ENCODE results near the gene MOB3A. TPM values are rescaled to one million over a fixed set of nuclear protein-coding genes. Genes with fewer than 3 reads are reported as not detected.

MOB3A gene
- total and polyA plus RNA-seq, 8 donors = 9.9 to 181 (median 25.9) TPM

DNA sequence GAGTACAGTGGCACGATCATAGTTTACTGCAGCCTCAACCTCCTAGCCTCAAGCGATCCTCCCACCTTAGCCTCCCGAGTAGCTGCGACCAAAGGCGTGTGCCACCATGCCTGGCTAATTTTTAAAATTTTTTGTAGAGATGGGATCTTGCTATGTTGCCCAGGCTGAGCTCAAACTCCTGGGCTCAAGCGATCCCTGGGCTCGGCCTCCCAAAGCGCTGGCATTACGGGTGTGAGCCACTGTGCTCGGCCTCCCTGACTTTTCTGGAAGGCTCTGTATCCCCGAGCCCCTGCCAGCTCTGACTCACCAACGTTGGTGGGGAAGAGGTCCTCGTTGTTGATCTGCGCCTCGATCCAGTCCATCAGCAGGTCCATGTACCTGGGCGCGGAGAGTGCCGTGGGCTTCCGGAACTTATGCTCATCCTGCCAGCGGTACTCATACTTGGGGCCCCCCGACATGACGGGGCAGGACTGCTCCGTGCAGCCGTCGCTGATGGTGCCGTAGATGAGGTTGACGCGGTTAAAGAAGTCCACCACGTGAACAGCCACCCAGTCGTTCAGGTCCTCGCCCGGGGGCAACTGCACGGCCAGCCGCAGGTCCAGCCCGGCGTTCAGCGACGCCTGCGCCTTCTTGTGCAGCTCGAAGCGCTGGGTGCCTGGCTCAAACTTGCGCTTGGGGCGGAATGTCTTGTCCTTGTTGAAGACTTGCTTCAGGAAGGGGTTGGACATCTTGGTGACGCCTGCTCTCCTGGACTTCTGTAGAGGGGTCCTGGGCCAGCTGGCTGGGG, 18.1 kb downstream of the MOB3A start:
- WGBS, 5 donors = 95 to 97% (median 96%) methylated on average over 23 to 44 of the region's 44 CpGs
- no peak for DNase-seq
- intact Hi-C loops (cut with DNase I; ENCODE audit: low total_unique reads) = loop anchor here (10.0 kb wide), 1 partner anchor 143 kb away; no protein-coding TSS in a partner anchor
- Histone ChIP-seq H3K4me3 (no peak overlapping the region), H3K36me3 (peaks cover 60 to 100% (median 94%) of the 10 kb centered on the region in 4 donors), H3K9me3 (no peaks in the 10 kb centered on the region), H3K27me3 (no peaks in the 10 kb centered on the region), H3K4me1 (peaks cover 0 to 62% (median 11%) of the 10 kb centered on the region in 4 donors), H3K27ac (no peak overlapping the region)
- TF ChIP-seq POLR2A (IDR thresholded peaks at IDR 0.05) = no peak
- TF ChIP-seq EP300 (IDR thresholded peaks at IDR 0.05) = no peak
- no peak for TF ChIP-seq POLR2AphosphoS5 (IDR thresholded peaks at IDR 0.05)
- TF ChIP-seq, protein P1, sequence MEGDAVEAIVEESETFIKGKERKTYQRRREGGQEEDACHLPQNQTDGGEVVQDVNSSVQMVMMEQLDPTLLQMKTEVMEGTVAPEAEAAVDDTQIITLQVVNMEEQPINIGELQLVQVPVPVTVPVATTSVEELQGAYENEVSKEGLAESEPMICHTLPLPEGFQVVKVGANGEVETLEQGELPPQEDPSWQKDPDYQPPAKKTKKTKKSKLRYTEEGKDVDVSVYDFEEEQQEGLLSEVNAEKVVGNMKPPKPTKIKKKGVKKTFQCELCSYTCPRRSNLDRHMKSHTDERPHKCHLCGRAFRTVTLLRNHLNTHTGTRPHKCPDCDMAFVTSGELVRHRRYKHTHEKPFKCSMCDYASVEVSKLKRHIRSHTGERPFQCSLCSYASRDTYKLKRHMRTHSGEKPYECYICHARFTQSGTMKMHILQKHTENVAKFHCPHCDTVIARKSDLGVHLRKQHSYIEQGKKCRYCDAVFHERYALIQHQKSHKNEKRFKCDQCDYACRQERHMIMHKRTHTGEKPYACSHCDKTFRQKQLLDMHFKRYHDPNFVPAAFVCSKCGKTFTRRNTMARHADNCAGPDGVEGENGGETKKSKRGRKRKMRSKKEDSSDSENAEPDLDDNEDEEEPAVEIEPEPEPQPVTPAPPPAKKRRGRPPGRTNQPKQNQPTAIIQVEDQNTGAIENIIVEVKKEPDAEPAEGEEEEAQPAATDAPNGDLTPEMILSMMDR (IDR thresholded peaks at IDR 0.05) = no peak

DNA sequence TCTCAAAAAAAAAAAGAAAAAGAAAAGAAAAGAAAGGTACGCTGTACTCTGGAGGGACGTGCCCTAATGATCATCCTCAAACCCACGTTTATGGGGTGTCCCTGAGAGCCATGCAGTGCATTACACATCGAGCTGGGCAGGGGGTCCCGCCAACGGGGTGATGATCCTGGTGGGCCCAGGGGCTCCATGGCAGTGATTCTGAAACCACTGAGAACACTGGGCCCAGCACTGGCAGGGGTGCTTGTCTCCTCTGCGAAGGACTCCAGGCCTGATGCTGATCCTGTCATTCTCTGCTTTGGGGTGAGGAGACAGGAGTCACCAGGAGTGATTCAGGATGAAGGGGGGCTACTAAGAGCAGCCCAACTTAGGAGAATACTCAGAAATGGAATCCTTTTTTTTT, 18.7 kb downstream of the MOB3A start:
- peaks cover 0 to 56% (median 6%) of the 10 kb centered on the region in 4 donors for H3K4me1 ChIP-seq
- TF ChIP-seq POLR2A (IDR thresholded peaks at IDR 0.05) (no peak), POLR2AphosphoS5 (IDR thresholded peaks at IDR 0.05) (no peak), EP300 (IDR thresholded peaks at IDR 0.05) (no peak)
- TF ChIP-seq, protein P1 (IDR thresholded peaks at IDR 0.05) = no peak
- peaks cover 61 to 100% (median 95%) of the 10 kb centered on the region in 4 donors for H3K36me3 ChIP-seq
- H3K4me3 ChIP-seq = no peak overlapping the region
- intact Hi-C loops (cut with DNase I; ENCODE audit: low total_unique reads) = loop anchor here (10.0 kb wide), 1 partner anchor 143 kb away; no protein-coding TSS in a partner anchor
- WGBS, 5 donors = 88 to 95% (median 94%) methylated on average over 7 of the region's 7 CpGs
- H3K27me3 ChIP-seq = no peaks in the 10 kb centered on the region
- no peaks in the 10 kb centered on the region for H3K9me3 ChIP-seq
- no peak overlapping the region for H3K27ac ChIP-seq
- no peak for DNase-seq

DNA sequence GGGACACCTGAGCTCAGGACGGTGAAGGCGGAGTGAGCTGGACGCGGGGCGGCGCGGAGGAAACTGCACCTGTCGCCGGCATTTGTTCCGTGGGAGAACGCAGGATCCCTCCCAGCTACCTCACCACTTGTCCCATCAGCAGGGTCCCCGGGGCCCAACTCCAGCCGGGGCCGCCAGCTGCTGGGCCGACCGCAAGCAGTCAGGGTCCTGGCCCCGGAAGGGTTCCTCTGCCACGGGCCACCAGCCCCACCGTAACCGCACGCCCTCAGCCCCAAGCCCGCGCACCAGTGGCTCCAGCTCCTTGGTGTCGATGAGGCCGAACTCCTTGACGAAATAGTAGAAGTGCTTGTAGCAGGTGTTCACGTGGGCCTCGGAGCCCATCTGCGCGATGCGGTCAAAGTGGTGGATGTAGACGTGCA, 19.6 kb downstream of the MOB3A start:
- no peak for DNase-seq
- no peak for TF ChIP-seq POLR2AphosphoS5 (IDR thresholded peaks at IDR 0.05)
- no peak for TF ChIP-seq EP300 (IDR thresholded peaks at IDR 0.05)
- TF ChIP-seq, protein P1 (IDR thresholded peaks at IDR 0.05) = no peak
- no peak for TF ChIP-seq POLR2A (IDR thresholded peaks at IDR 0.05)
- Histone ChIP-seq H3K27me3 (no peaks in the 10 kb centered on the region), H3K27ac (no peak overlapping the region), H3K36me3 (peaks cover 68 to 100% (median 98%) of the 10 kb centered on the region in 4 donors), H3K4me3 (no peak overlapping the region), H3K4me1 (peaks cover 0 to 47% (median 5%) of the 10 kb centered on the region in 4 donors), H3K9me3 (no peaks in the 10 kb centered on the region)
- intact Hi-C loops (cut with DNase I; ENCODE audit: low total_unique reads) = loop anchor here (10.0 kb wide), 1 partner anchor 142 kb away; no protein-coding TSS in a partner anchor
- 95 to 98% (median 97%) methylated on average over 30 to 32 of the region's 32 CpGs for WGBS, 5 donors

DNA sequence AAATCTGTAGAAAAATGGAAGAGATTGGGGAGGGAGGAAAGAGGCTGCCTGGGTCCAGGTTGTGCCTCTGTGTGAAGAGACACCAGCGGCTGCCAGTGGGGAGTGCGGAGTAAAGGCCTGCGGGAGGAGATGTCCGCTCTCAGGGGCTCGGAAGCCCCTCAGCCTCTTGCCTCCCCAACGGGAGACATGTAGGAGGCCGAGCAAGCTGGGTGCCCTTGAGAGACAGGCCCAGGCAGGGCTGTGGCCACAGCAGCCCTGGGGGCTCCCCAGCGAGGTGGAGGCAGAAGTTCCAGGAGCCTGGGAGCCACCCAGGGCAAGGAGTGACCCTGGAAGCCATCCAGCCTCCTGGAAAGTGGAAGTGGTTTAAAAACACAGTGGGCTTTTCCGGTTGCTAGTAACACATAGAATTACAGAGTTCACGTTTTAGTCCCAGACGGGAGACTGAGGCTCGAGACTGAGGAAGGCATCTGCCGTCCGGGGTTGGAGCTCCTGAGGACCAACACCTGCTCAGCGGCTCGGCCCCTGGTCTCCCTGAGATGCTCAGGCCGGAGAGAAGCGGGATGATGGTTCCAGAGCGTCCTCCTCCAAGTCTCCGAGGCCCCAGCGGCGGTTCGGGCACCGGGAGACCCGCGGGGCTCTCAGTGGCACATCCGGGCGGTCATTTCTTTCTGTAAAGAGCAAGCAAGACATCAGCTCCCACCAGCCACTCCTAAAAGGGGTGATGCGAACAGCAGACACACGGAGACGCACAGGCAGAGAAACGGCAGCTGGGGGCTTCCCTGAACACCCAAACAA, 23.2 kb downstream of the MOB3A start:
- no peak overlapping the region for H3K27ac ChIP-seq
- intact Hi-C loops (cut with DNase I; ENCODE audit: low total_unique reads) = loop anchor here (5.0 to 10.0 kb wide), 2 partner anchors 51 to 138 kb away; no protein-coding TSS in a partner anchor
- no peak overlapping the region for H3K4me3 ChIP-seq
- H3K27me3 ChIP-seq = no peaks in the 10 kb centered on the region
- TF ChIP-seq EP300 (IDR thresholded peaks at IDR 0.05) (no peak), POLR2AphosphoS5 (IDR thresholded peaks at IDR 0.05) (no peak), POLR2A (IDR thresholded peaks at IDR 0.05) (no peak)
- TF ChIP-seq, protein P1 (IDR thresholded peaks at IDR 0.05) = no peak
- peaks cover 58 to 72% (median 71%) of the 10 kb centered on the region in 4 donors for H3K36me3 ChIP-seq
- 87 to 92% (median 91%) methylated on average over 28 to 32 of the region's 32 CpGs for WGBS, 5 donors
- no peaks in the 10 kb centered on the region for H3K9me3 ChIP-seq
- peaks cover 7 to 39% (median 12%) of the 10 kb centered on the region in 4 donors for H3K4me1 ChIP-seq
- no peak for DNase-seq

All from stomach (tissue), 9 donors.